ENCODE results near the gene TNP1.
A peak's percentile ranks its signal among the peaks of the same experiment; 100 is the strongest.

TNP1 gene
- total RNA-seq: 0 reads per million in 4 donors

GRCh38 chr2:216859944-216860343, at the start of gene TNP1:
Gene TNP1 (minus strand): TSS chr2:216860064. CDS start chr2:216860034, 30 bp downstream.
- DNase-seq: no peak

GRCh38 chr2:216908300-216908699, 48.4 kb upstream of the TNP1 start:
- no peak for DNase-seq

GRCh38 chr2:216905649-216906329, 45.9 kb upstream of the TNP1 start:
- no peak for DNase-seq

- DNase-seq: no peak
Observed at GRCh38 chr2:216904974-216905373, 45.1 kb upstream of the TNP1 start.

- DNase-seq: no peak
Observed at GRCh38 chr2:216904554-216904953, 44.7 kb upstream of the TNP1 start.

- no peak for DNase-seq
Observed at GRCh38 chr2:216903470-216903869, 43.6 kb upstream of the TNP1 start.

- no peak for DNase-seq
Observed at GRCh38 chr2:216901273-216901672, 41.4 kb upstream of the TNP1 start.

GRCh38 chr2:216900406-216900805, 40.5 kb upstream of the TNP1 start:
- DNase-seq: no peak

GRCh38 chr2:216897561-216898203, 37.8 kb upstream of the TNP1 start:
- no peak for DNase-seq

GRCh38 chr2:216890138-216890537, 30.3 kb upstream of the TNP1 start:
- DNase-seq: no peak

- no peak for DNase-seq
Observed at GRCh38 chr2:216888887-216889622, 29.2 kb upstream of the TNP1 start.

GRCh38 chr2:216888081-216888480, 28.2 kb upstream of the TNP1 start:
- DNase-seq: no peak

GRCh38 chr2:216887138-216887537, 27.3 kb upstream of the TNP1 start:
- DNase-seq: no peak

GRCh38 chr2:216885117-216885553, 25.3 kb upstream of the TNP1 start:
- DNase-seq: no peak

- DNase-seq: no peak
Observed at GRCh38 chr2:216884347-216884746, 24.5 kb upstream of the TNP1 start.

- DNase-seq: no peak
Observed at GRCh38 chr2:216882876-216883275, 23.0 kb upstream of the TNP1 start.

- DNase-seq: no peak
Observed at GRCh38 chr2:216881411-216881810, 21.5 kb upstream of the TNP1 start.

GRCh38 chr2:216880509-216881184, 20.8 kb upstream of the TNP1 start:
- peak in 1 of 5 donors; percentile 85 for DNase-seq

- DNase-seq: no peak
Observed at GRCh38 chr2:216879727-216880508, 20.1 kb upstream of the TNP1 start.

- no peak for DNase-seq
Observed at GRCh38 chr2:216878072-216878471, 18.2 kb upstream of the TNP1 start.

- DNase-seq: no peak
Observed at GRCh38 chr2:216877085-216877484, 17.2 kb upstream of the TNP1 start.

GRCh38 chr2:216875862-216876261, 16.0 kb upstream of the TNP1 start:
- no peak for DNase-seq

Measured in T-helper 1 cell (primary cell).